K562 (cell line): ENCODE results near the gene LUZP4. TPM values are rescaled to one million over a fixed set of nuclear protein-coding genes. Genes with fewer than 3 reads are reported as not detected.

ENCODE experiments used
- ATAC-seq: fragments of 200-7000 bp; cut with Tn5 transposase; 3 replicates; pipeline ENCODE4 v1.9.1; 2020; ENCODE audit warnings: moderate library complexity
- BruUV-seq: library from RNA; stranded (reverse); fragments of 400-500 nt; replicated peaks from 2 replicates; lab custom pipeline; 2021; lab: Mats Ljungman, UMichigan
- CTCF ChIA-PET: fragments of 300-600 bp; formaldehyde crosslinking; extraction: SDS; loops from one replicate; lab custom pipeline; 2021; ENCODE audit warnings: low intra/inter-chr PET ratio; lab: Yijun Ruan, JAX
- POLR2A ChIA-PET: fragments of 300-600, 350-650 bp; sonication (Branson Sonifier 250); formaldehyde crosslinking; extraction: SDS; loops from one replicate; lab custom pipeline; 2021; ENCODE audit warnings: antibody characterized with exemption, inconsistent platforms; lab: Yijun Ruan, JAX
- DNase-seq, 4 experiments: peaks; one replicate each; pipeline versions ENCODE4 v3.0.0 to v3.0.0-alpha.2; 2011 to 2018; ENCODE audit warnings: low spot score in 3 of 4, mixed read lengths in 3 of 4; ENCODE audit errors: extremely low read depth in 1 of 4
- FAIRE-seq: peaks from 2 replicates; lab custom pipeline; 2011; peaks lifted over from hg19 to GRCh38; lab: Jason Lieb, UNC
- H2AFZ ChIP-seq: 2 replicates; pipeline ENCODE4 v1.6.0; 2011; ENCODE audit warnings: low read depth, low read length, control low read depth, inconsistent platforms
- H3K27ac ChIP-seq: fragments of 200-600 bp; 3 replicates; pipeline ENCODE4 v1.8.0; 2011; ENCODE audit warnings: low read depth, mild to moderate bottlenecking, control low read depth, inconsistent platforms, low read length, moderate library complexity, mixed read lengths; ENCODE audit errors: extremely low read depth
- H3K27me3 ChIP-seq, 2 experiments: fragments of 300-600 bp in 1 of 2; 2 replicates in 1 of 2; 3 replicates in 1 of 2; pipeline versions ENCODE4 v1.6.0 to v1.8.0; 2011; ENCODE audit warnings: inconsistent platforms in 2 of 2, low read length in 2 of 2, mild to moderate bottlenecking in 1 of 2, mixed read lengths in 1 of 2, moderate library complexity in 1 of 2; ENCODE audit not compliant: control insufficient read depth in 2 of 2, insufficient read depth in 2 of 2
- H3K36me3 ChIP-seq: fragments of 300-600 bp; 3 replicates; pipeline ENCODE4 v1.8.0; 2011; ENCODE audit warnings: mild to moderate bottlenecking, low read length, inconsistent platforms; ENCODE audit not compliant: control insufficient read depth, insufficient read depth
- H3K4me1 ChIP-seq, 2 experiments: fragments of 200-600 bp in 1 of 2; replicated peaks in 1 of 2; 2 replicates in 1 of 2; 3 replicates in 1 of 2; pipeline versions ENCODE4 v1.5.1 to v1.8.0; 2011; ENCODE audit warnings: inconsistent platforms in 2 of 2, low read length in 2 of 2, mild to moderate bottlenecking in 1 of 2, mixed read lengths in 1 of 2, moderate library complexity in 1 of 2; ENCODE audit not compliant: control insufficient read depth in 2 of 2, insufficient read depth in 2 of 2
- H3K4me2 ChIP-seq: 2 replicates; pipeline ENCODE4 v1.6.1; 2011; ENCODE audit warnings: low read length, control low read depth, inconsistent platforms, mixed read lengths; ENCODE audit not compliant: insufficient read depth
- H3K4me3 ChIP-seq: fragments of 200-600 bp; sonication (generic), shearing (Covaris generic); 2 replicates; pipeline ENCODE4 v1.5.1; 2016; ENCODE audit warnings: control low read depth, inconsistent platforms
- H3K79me2 ChIP-seq: fragments of 200-600 bp; 3 replicates; pipeline ENCODE4 v1.8.0; 2011; ENCODE audit warnings: low read length, inconsistent platforms; ENCODE audit not compliant: control insufficient read depth, insufficient read depth
- H3K9ac ChIP-seq, 2 experiments: 2 replicates each; pipeline versions ENCODE4 v1.6.0 to v1.6.1; 2011; ENCODE audit warnings: low read depth in 2 of 2, low read length in 2 of 2, control low read depth in 1 of 2, inconsistent platforms in 1 of 2, mild to moderate bottlenecking in 1 of 2, mixed read lengths in 1 of 2; ENCODE audit not compliant: insufficient read depth in 1 of 2
- H3K9me1 ChIP-seq: one replicate; pipeline ENCODE4 v1.6.0; 2011; ENCODE audit warnings: inconsistent platforms, mild to moderate bottlenecking, low read length, moderate library complexity; ENCODE audit not compliant: control insufficient read depth, insufficient read depth
- H3K9me3 ChIP-seq: replicated peaks from 2 replicates; pipeline ENCODE4 v1.5.1; 2011; ENCODE audit warnings: low read depth, low read length, inconsistent platforms; ENCODE audit not compliant: control insufficient read depth, insufficient read depth
- H4K20me1 ChIP-seq: replicated peaks from 2 replicates; pipeline ENCODE4 v1.6.1; 2011; ENCODE audit warnings: low read length, inconsistent platforms, mixed read lengths; ENCODE audit not compliant: control insufficient read depth, insufficient read depth
- CREB3L1 ChIP-seq: fragments of 450-650 bp; IDR thresholded peaks from 2 replicates; pipeline ENCODE4 v1.6.1; 2014; ENCODE audit warnings: low read depth, mild to moderate bottlenecking, moderate library complexity, borderline replicate concordance
- CTCFL ChIP-seq: IDR thresholded peaks from 2 replicates; pipeline ENCODE4 v1.6.1; 2011; ENCODE audit warnings: borderline replicate concordance, low read depth, mild to moderate bottlenecking, moderate library complexity, low read length; ENCODE audit not compliant: insufficient read depth, poor library complexity, severe bottlenecking
- FOS ChIP-seq: IDR thresholded peaks from 3 replicates; pipeline ENCODE4 v1.6.1; 2011; ENCODE audit not compliant: insufficient read length; ENCODE audit errors: extremely low read depth
- MEF2A ChIP-seq: IDR thresholded peaks from 2 replicates; pipeline ENCODE4 v1.6.1; 2011; ENCODE audit warnings: low read depth, mild to moderate bottlenecking, low read length, moderate library complexity; ENCODE audit not compliant: control insufficient read depth
- PCBP1 ChIP-seq: fragments of 200-400 bp; formaldehyde crosslinking; IDR thresholded peaks from 2 replicates; pipeline ENCODE4 v1.6.1; 2018; ENCODE audit warnings: mild to moderate bottlenecking, low read depth, low read length; ENCODE audit not compliant: poor library complexity, severe bottlenecking
- RAD21 ChIP-seq, 2 experiments: fragments of 250-450 bp in 1 of 2; fragments of 450-650 bp in 1 of 2; sonication (Bioruptor Pico) in 1 of 2; formaldehyde crosslinking in 1 of 2; IDR thresholded peaks in 1 of 2; conservative IDR thresholded peaks in 1 of 2; 2 replicates each; pipeline versions ENCODE4 v1.4.0 to v1.8.0; 2020 to 2022; ENCODE audit warnings: mild to moderate bottlenecking in 2 of 2, moderate library complexity in 1 of 2
- SMAD4 ChIP-seq: fragments of 250-450 bp; sonication (Bioruptor Pico); conservative IDR thresholded peaks from 2 replicates; pipeline ENCODE4 v1.8.0; 2021; ENCODE audit warnings: inconsistent platforms, mild to moderate bottlenecking, moderate library complexity
- STAG1 ChIP-seq: sonication (generic); formaldehyde crosslinking; IDR thresholded peaks from 2 replicates; pipeline ENCODE4 v1.5.0; 2020; ENCODE audit warnings: missing genetic modification reagents, borderline replicate concordance
- TCF3 ChIP-seq: sonication (generic); formaldehyde crosslinking; IDR thresholded peaks from 2 replicates; pipeline ENCODE4 v1.4.0; 2020; ENCODE audit warnings: mild to moderate bottlenecking, missing genetic modification reagents
- TFAP4 ChIP-seq: sonication (generic); formaldehyde crosslinking; IDR thresholded peaks from 2 replicates; pipeline ENCODE4 v1.8.0; 2022; ENCODE audit warnings: missing genetic modification reagents, mild to moderate bottlenecking, moderate library complexity, borderline replicate concordance
- ZBTB49 ChIP-seq: sonication (generic); formaldehyde crosslinking; IDR thresholded peaks from 2 replicates; pipeline ENCODE4 v1.8.0; 2022; ENCODE audit warnings: missing genetic modification reagents, mild to moderate bottlenecking, borderline replicate concordance
- ZFP1 ChIP-seq: fragments of 450-650 bp; formaldehyde crosslinking; IDR thresholded peaks from 2 replicates; pipeline ENCODE4 v1.4.0; 2020; ENCODE audit warnings: mild to moderate bottlenecking, mixed read lengths
- ZNF408 ChIP-seq: fragments of 250-450 bp; sonication (Bioruptor Pico); IDR thresholded peaks from 2 replicates; pipeline ENCODE4 v1.4.0; 2020; ENCODE audit warnings: low read depth, mild to moderate bottlenecking, moderate library complexity
- ZSCAN32 ChIP-seq: fragments of 450-650 bp; formaldehyde crosslinking; IDR thresholded peaks from 2 replicates; pipeline ENCODE4 v1.4.0; 2020; ENCODE audit warnings: mild to moderate bottlenecking, moderate library complexity
- whole genome bisulfite sequencing: fragments of 100-300 bp; shearing (Covaris generic); methylation state at CpG from one replicate; pipeline ENCODE4 v1.1.6; 2016; ENCODE audit warnings: low coverage, mixed read lengths; ENCODE audit not compliant: insufficient coverage; ENCODE audit errors: missing lambda C conversion rate; 5-methylcytosine and 5-hydroxymethylcytosine counted together
- in situ Hi-C: fragments of 300-500 bp; cut with MboI; formaldehyde crosslinking; loops from 4 replicates; pipeline ENCODE4 v1.15.0; 2018; ENCODE audit warnings: inconsistent platforms, mixed read lengths
- intact Hi-C: fragments of 100-400 bp; cut with micrococcal nuclease; formaldehyde crosslinking; loops from 2 replicates; pipeline ENCODE4 v1.14.2; 2022
- polyA plus RNA-seq, 8 experiments: library from polyadenylated mRNA; depleted of rRNA in 4 of 8; stranded (reverse) in 5 of 8; unstranded in 3 of 8; fragments of >200 nt; fragmentation: Nextera tagmentation in 2 of 8; fragmentation: Illumina TruSeq in 1 of 8; extraction: Ambion mirVana in 2 of 8; extraction: Trizol in 1 of 8; gene quantifications; 2 replicates each; pipeline versions ENCODE4 v1.2.1 to v1.2.3, GENCODE V29; 2011 to 2014; ENCODE audit warnings: inconsistent platforms in 1 of 8, missing spikeins in 1 of 8
- total RNA-seq, 7 experiments: library from RNA; depleted of rRNA in 6 of 7; stranded (reverse); fragments of >200 nt in 6 of 7; fragmentation: Illumina TruSeq in 2 of 7; extraction: Trizol in 2 of 7; gene quantifications; 2 replicates each; pipeline versions ENCODE4 v1.2.1 to v1.2.3, GENCODE V29; 2011 to 2021; ENCODE audit warnings: low replicate concordance in 1 of 7

The LUZP4 gene
- total and polyA plus RNA-seq, 9 of the 15 experiments (the other 6 are each of a cell fraction or from before 2014, with no cell fraction given): 0.16 to 1.1 (median 0.36) TPM

- no peak for TF ChIP-seq TFAP4
- TF ChIP-seq ZFP1 (CRISPR knock-in tag): no peak
- TF ChIP-seq SMAD4 (CRISPR knock-in tag): no peak
- TF ChIP-seq PCBP1: no peak
- TF ChIP-seq, all 486 proteins: peak for 0
Measured at GRCh38 chrX:115261148-115261547, 28.4 kb upstream of the LUZP4 start (continued).

- Histone ChIP-seq H3K4me3 (no peak overlapping the region), H3K4me1 (no peaks in the 10 kb centered on the region), H3K27ac (no peak overlapping the region), H3K36me3 (no peaks in the 10 kb centered on the region), H3K27me3 (no peaks in the 10 kb centered on the region), H3K4me2 (no peak overlapping the region), H3K79me2 (no peaks in the 10 kb centered on the region), H3K9me1 (no peaks in the 10 kb centered on the region), H4K20me1 (no peaks in the 10 kb centered on the region), H3K9ac (no peak overlapping the region), H2AFZ (no peak overlapping the region), H3K9me3 (no peaks in the 10 kb centered on the region)
- no peak for DNase-seq
- POLR2A ChIA-PET: no interaction called here
- in situ Hi-C loops: no loop called here
- no peak for ATAC-seq
- no peak for FAIRE-seq
- WGBS: 0% methylated on average over 2 of the region's 2 CpGs
- CTCF ChIA-PET: no interaction called here
- intact Hi-C loops: no loop called here
- no TSS peak for BruUV-seq
- no peak for TF ChIP-seq STAG1
- TF ChIP-seq FOS: no peak
- no peak for TF ChIP-seq MEF2A
- no peak for TF ChIP-seq CREB3L1
- TF ChIP-seq CTCFL: no peak
- no peak for TF ChIP-seq RAD21 (CRISPR knock-in tag; conservative IDR thresholded peaks at IDR 0.05 in 1 of 2, IDR thresholded peaks at IDR 0.05 in 1 of 2)
- TF ChIP-seq ZNF408 (CRISPR knock-in tag): no peak
- TF ChIP-seq TCF3: no peak
- no peak for TF ChIP-seq ZSCAN32
- no peak for TF ChIP-seq ZBTB49 (CRISPR knock-in tag)
Measured at GRCh38 chrX:115264009-115264408, 25.5 kb upstream of the LUZP4 start.
